ENCODE results near the gene PLCH2.

The PLCH2 gene

DNA sequence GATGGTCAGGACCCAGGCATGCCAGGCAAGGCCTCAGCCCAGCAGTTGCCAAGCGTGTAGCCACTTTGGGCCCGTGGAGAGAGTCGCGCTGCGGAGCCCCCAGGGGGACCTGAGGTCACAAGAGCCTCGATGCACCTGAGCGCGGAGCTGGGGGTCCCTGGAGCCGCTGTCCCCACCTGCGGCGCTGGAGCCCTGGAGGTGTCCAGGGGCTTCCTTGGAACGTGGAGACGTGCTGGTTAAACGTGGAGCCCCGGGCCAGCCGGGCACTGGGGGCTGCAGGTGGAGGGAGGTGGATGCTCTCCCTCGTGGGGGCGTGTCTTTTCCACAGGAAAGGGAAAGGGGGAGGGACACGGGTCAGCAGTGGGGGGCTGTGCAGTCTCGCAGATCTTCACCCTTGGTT, 3.1 kb downstream of the PLCH2 start:
- Histone ChIP-seq H2AFZ (ENCODE audit: low read depth, low read length) (no peak overlapping the region), H3K9me3 (ENCODE audit: insufficient read depth, low read length, severe bottlenecking) (no peaks in the 10 kb centered on the region), H3K4me3 (ENCODE audit: low read depth in 1 of 2, low read length in 2 of 2) (no peak overlapping the region), H3K4me2 (ENCODE audit: insufficient read depth, low read length) (no peak overlapping the region), H4K20me1 (ENCODE audit: insufficient read depth, low read length) (peaks cover 25% of the 10 kb centered on the region), H3K79me2 (ENCODE audit: insufficient read depth, low read length) (no peaks in the 10 kb centered on the region), H3K27me3 (ENCODE audit: insufficient read depth, low read length, poor library complexity) (no peaks in the 10 kb centered on the region), H3K9ac (ENCODE audit: low read depth, low read length) (no peak overlapping the region), H3K27ac (ENCODE audit: low read length) (no peak overlapping the region), H3K36me3 (ENCODE audit: insufficient read depth, low read length) (no peaks in the 10 kb centered on the region), H3K4me1 (ENCODE audit: insufficient read depth, low read length) (no peaks in the 10 kb centered on the region)
- ATAC-seq (ENCODE audit: insufficient read depth, low read depth) (no peak), DNase-seq (no peak)
- TF ChIP-seq, protein P1, sequence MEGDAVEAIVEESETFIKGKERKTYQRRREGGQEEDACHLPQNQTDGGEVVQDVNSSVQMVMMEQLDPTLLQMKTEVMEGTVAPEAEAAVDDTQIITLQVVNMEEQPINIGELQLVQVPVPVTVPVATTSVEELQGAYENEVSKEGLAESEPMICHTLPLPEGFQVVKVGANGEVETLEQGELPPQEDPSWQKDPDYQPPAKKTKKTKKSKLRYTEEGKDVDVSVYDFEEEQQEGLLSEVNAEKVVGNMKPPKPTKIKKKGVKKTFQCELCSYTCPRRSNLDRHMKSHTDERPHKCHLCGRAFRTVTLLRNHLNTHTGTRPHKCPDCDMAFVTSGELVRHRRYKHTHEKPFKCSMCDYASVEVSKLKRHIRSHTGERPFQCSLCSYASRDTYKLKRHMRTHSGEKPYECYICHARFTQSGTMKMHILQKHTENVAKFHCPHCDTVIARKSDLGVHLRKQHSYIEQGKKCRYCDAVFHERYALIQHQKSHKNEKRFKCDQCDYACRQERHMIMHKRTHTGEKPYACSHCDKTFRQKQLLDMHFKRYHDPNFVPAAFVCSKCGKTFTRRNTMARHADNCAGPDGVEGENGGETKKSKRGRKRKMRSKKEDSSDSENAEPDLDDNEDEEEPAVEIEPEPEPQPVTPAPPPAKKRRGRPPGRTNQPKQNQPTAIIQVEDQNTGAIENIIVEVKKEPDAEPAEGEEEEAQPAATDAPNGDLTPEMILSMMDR (IDR thresholded peaks at IDR 0.05; ENCODE audit: borderline replicate concordance, extremely low read depth, low read length, poor library complexity, severe bottlenecking) = no peak
- no peak for TF ChIP-seq EZH2 (IDR thresholded peaks at IDR 0.05; ENCODE audit: borderline replicate concordance, low read depth, low read length, severe bottlenecking)

DNA sequence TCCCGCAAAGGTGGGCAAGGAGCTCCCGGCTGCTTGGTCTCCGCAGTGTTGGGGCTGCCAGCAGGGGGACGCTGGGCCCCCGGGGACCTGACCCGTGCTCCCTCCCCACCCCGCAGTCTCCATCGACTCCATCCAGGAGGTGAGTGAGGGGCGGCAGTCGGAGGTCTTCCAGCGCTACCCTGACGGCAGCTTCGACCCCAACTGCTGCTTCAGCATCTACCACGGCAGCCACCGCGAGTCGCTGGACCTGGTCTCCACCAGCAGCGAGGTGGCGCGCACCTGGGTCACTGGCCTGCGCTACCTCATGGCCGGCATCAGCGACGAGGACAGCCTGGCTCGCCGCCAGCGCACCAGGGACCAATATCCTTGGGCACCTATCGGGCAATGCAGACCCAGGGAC, 3.5 kb downstream of the PLCH2 start:
- ATAC-seq (ENCODE audit: insufficient read depth, low read depth) (no peak), DNase-seq (no peak)
- H3K4me1 ChIP-seq (ENCODE audit: insufficient read depth, low read length) = no peaks in the 10 kb centered on the region
- H3K9ac ChIP-seq (ENCODE audit: low read depth, low read length) = no peak overlapping the region
- H3K4me2 ChIP-seq (ENCODE audit: insufficient read depth, low read length) = no peak overlapping the region
- no peaks in the 10 kb centered on the region for H3K79me2 ChIP-seq (ENCODE audit: insufficient read depth, low read length)
- no peaks in the 10 kb centered on the region for H3K27me3 ChIP-seq (ENCODE audit: insufficient read depth, low read length, poor library complexity)
- H3K36me3 ChIP-seq (ENCODE audit: insufficient read depth, low read length) = no peaks in the 10 kb centered on the region
- no peak overlapping the region for H2AFZ ChIP-seq (ENCODE audit: low read depth, low read length)
- H3K9me3 ChIP-seq (ENCODE audit: insufficient read depth, low read length, severe bottlenecking) = no peaks in the 10 kb centered on the region
- TF ChIP-seq, protein P1 (IDR thresholded peaks at IDR 0.05; ENCODE audit: borderline replicate concordance, extremely low read depth, low read length, poor library complexity, severe bottlenecking) = no peak
- TF ChIP-seq EZH2 (IDR thresholded peaks at IDR 0.05; ENCODE audit: borderline replicate concordance, low read depth, low read length, severe bottlenecking) = no peak
- H3K27ac ChIP-seq (ENCODE audit: low read length) = no peak overlapping the region
- H4K20me1 ChIP-seq (ENCODE audit: insufficient read depth, low read length) = peaks cover 25% of the 10 kb centered on the region
- no peak overlapping the region for H3K4me3 ChIP-seq (ENCODE audit: low read depth in 1 of 2, low read length in 2 of 2)

DNA sequence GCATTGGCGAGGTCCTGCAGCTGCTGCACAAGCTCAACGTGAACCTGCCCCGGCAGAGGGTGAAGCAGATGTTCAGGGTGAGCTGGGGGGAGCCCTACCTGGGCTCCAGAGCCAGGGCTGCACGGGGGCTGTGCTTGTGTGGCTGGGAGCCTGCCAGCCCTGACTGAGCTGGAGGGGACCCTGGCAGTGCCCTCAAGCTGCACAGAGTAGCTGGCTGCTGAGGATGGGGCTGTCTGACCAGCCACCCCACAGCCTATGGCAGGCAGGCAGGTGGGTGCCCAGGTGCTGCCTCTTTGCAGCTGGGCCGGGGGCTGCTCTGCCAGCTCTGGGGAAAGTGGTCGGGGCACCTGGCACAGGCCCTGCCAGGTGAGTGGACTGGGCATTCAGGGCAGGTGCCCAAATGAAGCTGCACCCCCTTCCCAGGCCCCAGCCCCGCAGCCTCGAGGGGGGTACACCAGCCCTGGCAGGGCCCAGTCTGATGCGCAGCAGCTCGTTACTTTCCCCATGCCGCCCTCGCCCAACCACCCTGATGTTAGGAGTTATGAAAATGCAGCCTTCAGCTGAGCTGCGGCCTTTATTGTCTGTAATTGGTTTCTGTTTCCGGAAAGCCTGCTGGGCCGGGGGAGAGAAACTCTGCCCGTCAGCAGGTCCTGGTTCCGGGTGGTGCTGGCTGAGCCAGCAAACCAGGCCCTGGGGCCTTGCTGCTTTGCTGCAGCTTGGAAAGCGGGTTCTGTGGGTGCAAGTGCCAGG, 4.3 kb downstream of the PLCH2 start:
- Histone ChIP-seq H3K27me3 (ENCODE audit: insufficient read depth, low read length, poor library complexity) (no peaks in the 10 kb centered on the region), H3K4me3 (ENCODE audit: low read depth in 1 of 2, low read length in 2 of 2) (no peak overlapping the region), H3K27ac (ENCODE audit: low read length) (no peak overlapping the region), H3K79me2 (ENCODE audit: insufficient read depth, low read length) (no peaks in the 10 kb centered on the region), H2AFZ (ENCODE audit: low read depth, low read length) (no peak overlapping the region), H3K9me3 (ENCODE audit: insufficient read depth, low read length, severe bottlenecking) (no peaks in the 10 kb centered on the region), H3K4me2 (ENCODE audit: insufficient read depth, low read length) (no peak overlapping the region), H3K9ac (ENCODE audit: low read depth, low read length) (no peak overlapping the region), H3K36me3 (ENCODE audit: insufficient read depth, low read length) (no peaks in the 10 kb centered on the region), H3K4me1 (ENCODE audit: insufficient read depth, low read length) (no peaks in the 10 kb centered on the region), H4K20me1 (ENCODE audit: insufficient read depth, low read length) (peaks cover 25% of the 10 kb centered on the region)
- DNase-seq (no peak), ATAC-seq (ENCODE audit: insufficient read depth, low read depth) (no peak)
- TF ChIP-seq, protein P1 (IDR thresholded peaks at IDR 0.05; ENCODE audit: borderline replicate concordance, extremely low read depth, low read length, poor library complexity, severe bottlenecking) = no peak

Measured in DND-41 (cell line).